HepG2 (cell line): Measurements from ENCODE around the gene LY6G5B. TPM values are rescaled to one million over a fixed set of nuclear protein-coding genes. Genes with fewer than 3 reads are reported as not detected.

Experiments
- ATAC-seq: fragments of 200-7000 bp; cut with Tn5 transposase; 3 replicates; pipeline ENCODE4 v1.9.1; 2020; ENCODE audit warnings: mild to moderate bottlenecking, moderate library complexity
- BruUV-seq: library from RNA; stranded (reverse); fragments of 400-500 nt; replicated peaks from 2 replicates; lab custom pipeline; 2021; lab: Mats Ljungman, UMichigan
- CTCF ChIA-PET: fragments of 300-600 bp; formaldehyde crosslinking; extraction: SDS; loops from one replicate; lab custom pipeline; 2021; ENCODE audit warnings: low total read pairs, inconsistent platforms, low intra/inter-chr PET ratio; lab: Yijun Ruan, JAX
- POLR2A ChIA-PET: fragments of 350-600 bp; sonication (Branson Sonifier 250); formaldehyde crosslinking; loops from one replicate; lab custom pipeline; 2020; ENCODE audit warnings: antibody characterized with exemption, inconsistent platforms; lab: Yijun Ruan, JAX
- DNase-seq: peaks from one replicate; pipeline ENCODE4 v3.0.0-alpha.2; 2015; ENCODE audit warnings: low spot score
- FAIRE-seq: peaks from 3 replicates; lab custom pipeline; 2011; peaks lifted over from hg19 to GRCh38; lab: Jason Lieb, UNC
- H2AFZ ChIP-seq: one replicate; pipeline ENCODE4 v1.6.1; 2011; ENCODE audit warnings: low read length, inconsistent platforms
- H3K27ac ChIP-seq: fragments of 300-600 bp; 3 replicates; pipeline ENCODE4 v1.8.0; 2011; ENCODE audit warnings: mixed run types, mild to moderate bottlenecking, mixed read lengths, low read length, inconsistent platforms; ENCODE audit not compliant: insufficient read depth; ENCODE audit errors: extremely low read length
- H3K27me3 ChIP-seq, 2 experiments: fragments of 200-600 bp in 1 of 2; 2 replicates in 1 of 2; 3 replicates in 1 of 2; pipeline versions ENCODE4 v1.6.0 to v1.8.0; 2011; ENCODE audit warnings: low read length in 2 of 2, mild to moderate bottlenecking in 2 of 2, moderate library complexity in 2 of 2, inconsistent platforms in 1 of 2; ENCODE audit not compliant: insufficient read depth in 2 of 2, control insufficient read depth in 1 of 2
- H3K36me3 ChIP-seq, 2 experiments: fragments of 200-600 bp in 1 of 2; replicated peaks in 1 of 2; 2 replicates in 1 of 2; 3 replicates in 1 of 2; pipeline versions ENCODE4 v1.5.1 to v1.8.0; 2011; ENCODE audit warnings: low read length in 2 of 2, inconsistent platforms in 1 of 2; ENCODE audit not compliant: insufficient read depth in 2 of 2, control insufficient read depth in 1 of 2
- H3K4me1 ChIP-seq: 2 replicates; pipeline ENCODE4 v1.5.1; 2012; ENCODE audit warnings: low read length, inconsistent platforms; ENCODE audit not compliant: insufficient read depth
- H3K4me2 ChIP-seq: 2 replicates; pipeline ENCODE4 v1.6.0; 2011; ENCODE audit warnings: low read depth, low read length, inconsistent platforms
- H3K4me3 ChIP-seq, 3 experiments: fragments of 200-600 bp in 1 of 3; sonication (generic), shearing (Covaris generic) in 1 of 3; replicated peaks in 1 of 3; 2 replicates each; pipeline ENCODE4 v1.5.1; 2011 to 2016; ENCODE audit warnings: low read length in 3 of 3, inconsistent platforms in 2 of 3, low read depth in 2 of 3, mild to moderate bottlenecking in 2 of 3, control low read depth in 1 of 3, mixed read lengths in 1 of 3; ENCODE audit not compliant: insufficient read depth in 1 of 3
- H3K79me2 ChIP-seq: one replicate; pipeline ENCODE4 v1.6.1; 2011; ENCODE audit warnings: low read length, inconsistent platforms; ENCODE audit not compliant: insufficient read depth
- H3K9ac ChIP-seq: 2 replicates; pipeline ENCODE4 v1.6.0; 2011; ENCODE audit warnings: mild to moderate bottlenecking, low read depth, low read length, inconsistent platforms; ENCODE audit not compliant: insufficient read depth
- H3K9me3 ChIP-seq: 2 replicates; pipeline ENCODE4 v1.5.1; 2012; ENCODE audit warnings: mild to moderate bottlenecking, low read length
- H4K20me1 ChIP-seq: 2 replicates; pipeline ENCODE4 v1.6.0; 2011; ENCODE audit warnings: inconsistent platforms, mild to moderate bottlenecking, low read length, moderate library complexity; ENCODE audit not compliant: insufficient read depth
- ERF ChIP-seq: IDR thresholded peaks from 2 replicates; pipeline ENCODE4 v1.6.1; 2018; ENCODE audit warnings: missing biosample characterization, missing genetic modification reagents
- NCOA5 ChIP-seq: sonication (generic); formaldehyde crosslinking; IDR thresholded peaks from 2 replicates; pipeline ENCODE4 v1.4.0; 2020; ENCODE audit warnings: missing genetic modification reagents
- NFIB ChIP-seq: sonication (generic); formaldehyde crosslinking; IDR thresholded peaks from 2 replicates; pipeline ENCODE4 v1.9.0; 2021; ENCODE audit warnings: missing genetic modification reagents, mild to moderate bottlenecking, borderline replicate concordance
- NFIC ChIP-seq: IDR thresholded peaks from 2 replicates; pipeline ENCODE4 v1.6.1; 2012; ENCODE audit warnings: mild to moderate bottlenecking, low read length, inconsistent platforms
- POLR2G ChIP-seq: fragments of 200-400 bp; formaldehyde crosslinking; IDR thresholded peaks from 2 replicates; pipeline ENCODE4 v1.6.1; 2018; ENCODE audit warnings: mild to moderate bottlenecking, low read depth, low read length, moderate library complexity
- SRF ChIP-seq: IDR thresholded peaks from 2 replicates; pipeline ENCODE4 v1.6.1; 2011; ENCODE audit warnings: mild to moderate bottlenecking, low read depth, low read length, moderate library complexity
- ZFP82 ChIP-seq: sonication (generic); formaldehyde crosslinking; IDR thresholded peaks from 2 replicates; pipeline ENCODE4 v1.5.1; 2020; ENCODE audit warnings: mild to moderate bottlenecking, missing genetic modification reagents, borderline replicate concordance
- ZHX2 ChIP-seq, 2 experiments: sonication (generic) in 1 of 2; formaldehyde crosslinking in 1 of 2; IDR thresholded peaks; 2 replicates each; pipeline versions ENCODE4 v1.6.1 to v1.9.0; 2014 to 2022; ENCODE audit warnings: antibody characterized with exemption in 1 of 2, borderline replicate concordance in 1 of 2, inconsistent platforms in 1 of 2, low read depth in 1 of 2, missing genetic modification reagents in 1 of 2
- ZNF337 ChIP-seq: sonication (generic); formaldehyde crosslinking; IDR thresholded peaks from 2 replicates; pipeline ENCODE4 v1.5.1; 2020; ENCODE audit warnings: missing genetic modification reagents, low read depth, mild to moderate bottlenecking, borderline replicate concordance
- ZNF367 ChIP-seq: sonication (generic); formaldehyde crosslinking; IDR thresholded peaks from 2 replicates; pipeline ENCODE4 v1.4.0; 2020; ENCODE audit warnings: missing genetic modification reagents, borderline replicate concordance
- ZNF768 ChIP-seq: sonication (generic); formaldehyde crosslinking; IDR thresholded peaks from 2 replicates; pipeline ENCODE4 v1.4.0; 2020; ENCODE audit warnings: missing genetic modification reagents
- ZSCAN9 ChIP-seq: IDR thresholded peaks from 2 replicates; pipeline ENCODE4 v1.6.1; 2016; ENCODE audit warnings: borderline replicate concordance
- WGBS: methylation state at CpG from one replicate; pipeline ENCODE4 v1.1.6; 2017; ENCODE audit warnings: low lambda C conversion rate; 5-methylcytosine and 5-hydroxymethylcytosine counted together
- in situ Hi-C: cut with HindIII; loops from 2 replicates; pipeline ENCODE4 v1.10.0; 2017; ENCODE audit warnings: low pct_unique_long_range_greater_than_20kb; ENCODE audit not compliant: extremely low pct_ligation_motif_present
- intact Hi-C: fragments of 100-400 bp; cut with micrococcal nuclease; formaldehyde crosslinking; loops from one replicate; pipeline ENCODE4 v1.10.0; 2022; ENCODE audit not compliant: unreplicated experiment
- polyA plus RNA-seq, 8 experiments: library from polyadenylated mRNA; depleted of rRNA in 3 of 8; stranded (reverse) in 7 of 8; unstranded in 1 of 8; fragments of >200 nt; fragmentation: Illumina TruSeq in 4 of 8; extraction: Trizol in 4 of 8; gene quantifications; 2 replicates each; pipeline versions ENCODE4 v1.2.1 to v1.2.3, GENCODE V29; 2011 to 2016; ENCODE audit warnings: low read depth in 4 of 8, missing spikeins in 1 of 8, mixed read lengths in 1 of 8; ENCODE audit not compliant: insufficient read depth in 1 of 8
- total RNA-seq, 5 experiments: library from RNA; depleted of rRNA; stranded (reverse); fragments of >200 nt; fragmentation: Illumina TruSeq; extraction: Trizol; gene quantifications; 2 replicates each; pipeline ENCODE4 v1.2.3, GENCODE V29; 2016; ENCODE audit warnings: low read depth in 1 of 5

The LY6G5B gene
- total and polyA plus RNA-seq, 2 of the 13 experiments (the other 11 are each of a cell fraction or from before 2014, with no cell fraction given): 7.8 to 15.7 TPM

DNA sequence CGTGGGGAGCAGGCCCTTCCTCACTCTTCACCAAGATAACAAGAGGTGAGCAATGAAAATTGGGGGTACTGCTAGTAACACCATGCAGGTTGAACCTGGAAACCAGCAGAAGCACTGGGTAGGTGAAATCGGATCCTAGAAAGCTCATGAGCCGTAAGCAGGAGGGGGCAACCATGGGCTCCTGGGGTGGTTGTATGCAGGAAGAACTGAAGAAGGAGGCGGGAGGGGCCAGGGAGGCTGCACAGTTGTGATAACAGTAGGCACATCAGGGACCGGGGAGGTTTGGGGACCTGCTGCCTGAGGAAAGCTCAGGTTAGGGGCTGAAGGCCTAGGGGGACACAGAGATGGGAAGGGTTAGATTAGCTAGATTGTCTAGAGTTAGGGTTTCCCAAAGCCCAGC is 16.7 kb downstream of the LY6G5B start:
- in situ Hi-C loops: no loop called here
- ATAC-seq (no peak), FAIRE-seq (no peak), DNase-seq (no peak)
- H3K9me3 ChIP-seq: no peaks in the 10 kb centered on the region
- ChIA-PET CTCF (no interaction called here), POLR2A (interaction anchor here (1.4 kb wide), 1 partner anchor 16 kb away, joined by 3 read pairs; the partner anchor contains the start of gene LY6G5B)
- H3K27ac ChIP-seq: no peak overlapping the region
- intact Hi-C loops: no loop called here
- H2AFZ ChIP-seq: no peak overlapping the region
- H3K4me2 ChIP-seq: no peak overlapping the region
- no peaks in the 10 kb centered on the region for H3K27me3 ChIP-seq
- WGBS: 95% methylated on average over 5 of the region's 5 CpGs
- TF ChIP-seq ZNF337 (CRISPR knock-in tag) (no peak), ZNF768 (CRISPR knock-in tag) (no peak), ZNF367 (CRISPR knock-in tag) (no peak), ZSCAN9 (no peak), NCOA5 (CRISPR knock-in tag) (no peak), ERF (CRISPR knock-in tag) (no peak), ZFP82 (CRISPR knock-in tag) (no peak)
- BruUV-seq: no TSS peak
- H3K36me3 ChIP-seq: peaks cover 37 to 44% of the 10 kb centered on the region in 2 experiments
- no peak overlapping the region for H3K9ac ChIP-seq
- H4K20me1 ChIP-seq: no peaks in the 10 kb centered on the region
- peaks cover 33% of the 10 kb centered on the region for H3K4me1 ChIP-seq
- no peak overlapping the region for H3K4me3 ChIP-seq
- H3K79me2 ChIP-seq: no peaks in the 10 kb centered on the region

- 96% methylated on average over 8 of the region's 8 CpGs for WGBS
- no peak overlapping the region for H3K4me2 ChIP-seq
- POLR2A ChIA-PET: interaction anchor here (1.4 kb wide), 1 partner anchor 17 kb away, joined by 3 read pairs; the partner anchor contains the start of gene LY6G5B
- no peak for ATAC-seq
- H3K9ac ChIP-seq: no peak overlapping the region
- BruUV-seq: no TSS peak
- in situ Hi-C loops: no loop called here
- no peaks in the 10 kb centered on the region for H3K79me2 ChIP-seq
- no peaks in the 10 kb centered on the region for H3K9me3 ChIP-seq
- H3K4me3 ChIP-seq: no peak overlapping the region
- H3K36me3 ChIP-seq: peaks cover 41 to 46% of the 10 kb centered on the region in 2 experiments
- CTCF ChIA-PET: no interaction called here
- no peak for DNase-seq
- FAIRE-seq: no peak
- intact Hi-C loops: no loop called here
- H3K4me1 ChIP-seq: peaks cover 28% of the 10 kb centered on the region
- no peak overlapping the region for H2AFZ ChIP-seq
- H3K27ac ChIP-seq: no peak overlapping the region
- H3K27me3 ChIP-seq: no peaks in the 10 kb centered on the region
- no peaks in the 10 kb centered on the region for H4K20me1 ChIP-seq
- no peak for TF ChIP-seq POLR2G
- no peak for TF ChIP-seq SRF
- TF ChIP-seq ZHX2 (IDR thresholded peaks at IDR 0.05; ENCODE audit: low read depth): no peak
- TF ChIP-seq ZHX2 (CRISPR knock-in tag; IDR thresholded peaks at IDR 0.05; ENCODE audit: borderline replicate concordance): no peak
- no peak for TF ChIP-seq NFIB (CRISPR knock-in tag)
- TF ChIP-seq NFIC: no peak
Observed at GRCh38 chr6:31687321-31687720, 17.5 kb downstream of the LY6G5B start.
